Stimulated activated CD8-positive, alpha-beta memory T cell treated with anti-CD3 and anti-CD28 coated beads, Interleukin-15, amount 100 ng/mL, for 24 hours (primary cell): ENCODE data around the gene ZNF454.

ENCODE experiments used
- DNase-seq: peaks from one replicate; pipeline ENCODE4 v3.0.0-alpha.2; 2020; ENCODE audit warnings: low read depth

Gene ZNF454

DNA sequence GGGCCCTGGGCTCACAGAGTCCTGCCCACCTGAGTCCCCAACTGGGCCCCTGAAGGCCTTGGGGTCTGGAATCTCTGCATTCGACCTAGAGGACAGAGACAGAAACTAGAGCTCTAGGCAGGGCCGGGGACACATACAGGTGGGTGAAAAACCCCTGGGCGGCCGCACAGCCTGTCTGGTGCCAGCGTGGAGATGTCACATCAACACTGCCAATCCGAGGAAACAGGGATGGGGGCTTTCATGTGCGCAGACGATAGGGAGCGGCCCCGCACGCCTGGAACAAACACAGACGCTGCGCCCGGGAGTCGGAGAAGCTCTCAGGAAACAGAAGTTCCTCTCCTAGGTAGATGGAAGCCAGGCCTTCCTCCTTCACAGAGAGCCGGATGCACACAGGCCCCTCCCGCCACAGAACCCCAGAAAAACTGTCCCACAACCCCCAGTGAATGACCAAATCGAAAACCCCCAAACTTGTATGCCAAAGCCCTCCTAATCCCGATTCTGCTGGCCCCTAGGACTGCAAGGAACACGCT lies 52.3 kb downstream of the ZNF454 start:
- no peak for DNase-seq

DNA sequence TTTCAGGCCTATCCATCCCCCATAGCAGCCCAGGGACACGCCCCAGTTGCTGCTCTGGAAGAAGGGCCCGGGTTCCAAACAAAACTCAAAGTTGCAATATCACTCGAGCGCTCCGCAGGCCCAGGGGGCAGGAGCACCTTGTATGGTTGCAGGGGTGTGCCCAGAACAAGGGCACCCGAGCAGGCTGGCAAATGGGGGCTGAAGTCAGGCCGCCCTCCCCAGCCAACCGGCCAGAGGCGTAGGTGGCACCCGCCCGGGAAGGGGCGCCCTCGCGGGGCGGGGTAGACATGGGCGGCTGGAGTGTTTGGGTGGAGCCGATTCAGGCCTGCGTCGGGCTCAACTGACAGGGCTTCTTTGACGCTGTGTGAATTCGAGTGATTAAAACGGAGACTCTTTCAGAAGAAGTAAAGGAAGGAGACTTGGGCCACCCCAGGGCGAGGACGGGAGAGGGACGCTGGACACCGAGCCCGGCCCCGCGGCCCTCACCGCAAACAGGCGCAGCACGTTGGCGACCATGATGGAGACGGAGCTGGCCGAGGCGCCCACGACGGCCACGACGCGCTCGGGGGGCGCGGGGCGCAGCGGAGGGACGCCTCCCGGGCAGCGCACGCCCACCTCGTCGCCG lies 53.1 kb downstream of the ZNF454 start:
- DNase-seq = no peak

DNA sequence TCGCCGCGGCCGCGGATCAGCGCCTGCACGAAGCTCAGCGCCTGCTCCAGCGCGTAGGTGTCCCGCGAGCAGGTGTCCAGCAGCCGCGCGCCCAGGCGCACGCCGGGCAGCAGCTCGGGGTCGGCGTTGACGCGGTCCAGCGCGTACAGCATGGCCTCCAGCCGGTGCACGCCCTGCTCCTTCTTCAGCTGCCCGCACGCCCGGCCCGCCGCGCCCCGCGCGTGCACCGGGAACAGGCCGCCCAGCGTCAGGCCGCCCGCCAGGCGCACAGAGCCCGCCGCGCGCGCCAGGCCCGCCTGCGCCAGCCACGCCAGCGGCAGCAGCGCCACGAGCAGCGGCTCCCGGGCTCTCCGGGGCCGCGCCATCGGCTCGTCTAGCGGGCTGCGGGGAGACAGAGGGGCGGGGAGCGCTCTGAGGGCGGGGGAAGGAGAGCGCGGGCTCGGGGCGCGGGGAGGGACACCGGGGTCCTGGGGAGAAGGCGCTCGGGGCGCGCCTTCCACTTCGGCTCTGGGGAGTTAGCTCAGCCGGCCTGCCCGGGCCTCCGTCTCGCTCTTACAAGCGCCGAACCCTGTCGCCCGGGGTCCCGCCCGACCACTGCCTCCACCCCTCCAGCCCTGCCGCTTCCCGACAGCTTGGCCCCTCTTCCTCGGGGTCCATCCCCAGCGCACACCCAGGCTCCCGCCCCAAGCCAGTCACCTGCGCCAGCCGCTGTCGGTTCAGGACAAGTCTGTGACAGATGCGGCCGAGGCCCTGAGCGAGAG lies 53.8 kb downstream of the ZNF454 start, which contains the start of gene GRM6:
Gene GRM6, minus strand, starts transcription at position 741 of the 761 bp plus-strand sequence. Its CDS starts 376 bp downstream, at position 365.
- no peak for DNase-seq

DNA sequence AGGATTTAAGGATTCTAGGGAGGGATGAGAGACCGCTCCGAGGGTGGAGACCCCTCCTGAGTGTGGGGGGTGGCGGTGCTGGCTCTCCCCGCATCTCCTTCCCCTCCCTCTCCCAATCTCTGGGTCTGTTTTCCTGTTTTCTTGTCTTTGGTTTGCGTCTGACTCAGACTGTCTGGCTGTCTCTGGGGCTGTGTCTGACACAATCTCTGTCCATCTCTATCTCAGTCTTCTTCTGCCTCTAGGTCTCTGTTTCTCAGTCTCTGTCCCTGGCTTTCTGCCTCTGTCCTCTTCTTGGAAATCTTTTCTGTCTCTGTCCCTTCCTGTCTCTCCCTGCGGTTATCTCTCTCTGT lies 54.3 kb downstream of the ZNF454 start:
- no peak for DNase-seq

DNA sequence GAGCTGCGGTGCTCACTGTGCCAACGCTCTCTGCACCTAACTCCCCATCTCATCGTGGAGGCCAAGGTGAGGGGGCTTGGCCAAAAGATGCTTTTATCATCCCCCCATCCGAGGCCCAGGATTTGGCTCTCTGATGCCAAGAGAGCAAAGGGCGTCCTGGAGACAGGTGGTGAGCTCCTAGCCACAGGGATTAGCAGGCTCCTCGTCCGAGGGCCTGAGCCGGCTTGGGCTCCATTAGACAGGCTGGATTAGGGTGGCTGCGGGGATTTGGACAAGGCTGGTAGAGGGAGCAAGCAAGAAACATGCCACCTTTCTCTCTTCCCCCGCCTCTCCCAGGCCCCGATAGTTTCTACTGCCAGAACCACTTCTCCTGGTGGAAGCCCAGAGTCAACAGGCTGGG lies 55.2 kb downstream of the ZNF454 start:
- DNase-seq = no peak

DNA sequence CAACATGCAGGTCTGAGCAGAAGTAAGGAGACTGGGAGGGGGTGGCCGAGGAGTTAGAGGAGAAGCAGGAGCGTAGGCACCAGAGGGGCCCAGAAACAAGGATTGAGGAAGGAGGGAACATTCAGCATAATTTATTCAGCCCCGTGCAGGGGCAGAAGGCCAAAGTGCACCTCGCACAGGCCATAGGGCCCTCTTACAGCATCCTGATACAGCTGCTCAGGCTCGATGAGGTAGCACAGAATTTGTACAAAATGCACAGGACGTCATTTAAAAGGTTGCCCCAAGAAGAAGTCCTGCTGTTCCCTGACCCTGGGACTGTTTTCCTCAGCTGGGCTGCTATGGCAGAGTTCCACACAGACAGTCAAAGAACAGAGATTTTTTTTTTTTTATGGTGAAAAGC lies 56.2 kb downstream of the ZNF454 start:
- no peak for DNase-seq

DNA sequence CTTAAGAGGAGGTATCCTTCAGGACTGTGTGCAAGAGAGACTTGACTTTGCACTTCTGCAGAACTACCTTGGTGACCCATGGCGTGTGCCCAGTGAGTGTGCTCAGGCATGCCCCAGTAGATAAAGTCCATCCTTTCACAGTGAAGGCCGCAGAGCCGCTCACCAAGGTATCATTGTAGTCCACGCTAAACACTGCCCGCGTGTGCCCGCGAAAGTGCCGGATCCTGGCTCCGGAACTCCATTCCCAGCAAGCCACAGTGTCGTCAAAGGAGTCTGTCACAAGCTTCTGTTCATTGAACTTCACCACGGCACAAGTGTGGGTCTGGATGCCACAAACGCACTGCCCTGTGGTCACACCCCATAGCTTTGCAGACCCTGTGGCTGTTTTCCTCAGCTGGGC lies 57.4 kb downstream of the ZNF454 start:
- DNase-seq = no peak

DNA sequence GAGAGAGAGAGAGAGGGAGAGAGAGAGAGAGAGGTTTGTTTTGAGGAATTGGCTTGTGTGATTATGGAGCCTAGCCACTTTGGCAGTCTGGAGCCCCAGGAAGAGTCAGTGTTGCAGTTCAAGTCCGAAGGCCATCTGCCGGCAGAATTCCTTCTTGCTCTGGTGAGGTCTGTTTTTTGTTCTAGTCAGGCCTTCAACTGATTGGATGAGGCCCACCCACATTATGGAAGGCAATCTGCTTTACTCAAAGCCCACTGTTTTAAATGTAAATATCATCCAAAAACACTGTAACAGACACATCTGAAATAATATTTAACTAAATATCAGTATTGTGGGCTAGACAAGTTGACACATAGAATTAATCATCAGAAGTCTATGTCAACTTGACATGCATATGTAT lies 65.6 kb downstream of the ZNF454 start:
- DNase-seq = no peak

DNA sequence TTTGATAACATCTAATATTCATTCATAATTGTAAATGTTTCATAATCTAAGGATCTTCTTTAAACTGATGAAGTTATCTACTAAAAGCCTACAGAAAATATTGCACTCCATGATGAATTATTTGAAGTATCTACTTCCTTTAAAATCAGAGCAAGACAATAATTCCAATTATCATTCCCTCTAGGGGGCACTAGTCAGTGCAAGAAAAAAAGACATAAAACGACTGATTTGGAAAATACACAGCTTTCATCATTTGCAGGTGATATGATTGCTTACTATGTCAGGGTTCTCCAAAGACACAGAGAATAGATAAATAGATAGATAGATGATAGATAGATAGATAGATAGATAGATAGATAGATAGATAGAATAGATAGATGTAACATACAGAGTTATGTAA lies 67.7 kb downstream of the ZNF454 start:
- no peak for DNase-seq
